Measurements from ENCODE around the gene SLC35B1.
A peak's percentile ranks its signal among the peaks of the same experiment; 100 is the strongest.

SLC35B1 gene

DNA sequence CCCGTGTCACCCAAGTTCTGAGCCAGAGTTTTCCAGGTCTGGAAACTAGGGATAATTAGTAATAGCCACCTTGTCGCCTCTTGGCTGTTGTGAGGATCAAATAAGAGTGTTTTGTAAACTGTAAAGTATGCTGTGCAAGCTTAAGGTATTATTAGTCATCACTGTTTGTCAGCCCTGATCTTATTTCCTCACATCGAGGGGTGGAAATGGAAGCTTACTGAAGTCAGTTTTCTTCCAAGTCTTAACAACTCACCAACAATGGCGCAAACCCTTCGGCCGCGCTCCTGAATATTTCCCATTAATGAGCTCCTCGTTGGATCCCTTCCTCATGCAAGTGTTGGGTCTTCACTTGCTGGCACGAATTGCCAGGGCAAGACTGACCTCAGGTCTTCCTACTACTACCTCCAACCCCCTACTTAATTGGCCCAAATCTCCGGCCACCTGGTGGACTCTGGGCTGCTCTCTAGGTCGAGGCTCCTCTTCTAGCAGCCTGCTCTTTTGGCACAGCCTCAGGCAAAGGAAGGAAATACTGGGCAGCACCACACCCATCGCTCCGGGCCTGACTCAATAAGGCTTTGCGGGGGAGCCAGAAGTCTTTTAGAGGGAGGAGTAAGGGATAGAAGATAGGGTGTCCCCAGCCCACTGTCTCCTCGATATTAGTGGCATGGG is 885 bp upstream of the SLC35B1 start:
- Histone ChIP-seq H4K20me1 (ENCODE audit: control insufficient read depth, insufficient read depth, low read depth, low read length) (no peaks in the 10 kb centered on the region), H3K79me2 (ENCODE audit: control insufficient read depth, low read length) (peaks cover 23% of the 10 kb centered on the region), H3K27ac (ENCODE audit: low read depth, low read length) (no peak overlapping the region), H3K9me3 (ENCODE audit: control insufficient read depth, insufficient read depth, low read length) (no peaks in the 10 kb centered on the region), H3K4me1 (ENCODE audit: control insufficient read depth, low read length) (peaks cover 15% of the 10 kb centered on the region), H3K4me2 (ENCODE audit: low read length) (peak overlapping the region; percentile 91), H3K4me3 (ENCODE audit: low read length) (peak overlapping the region; percentile 84), H3K9me2 (replicated peaks; ENCODE audit: control insufficient read depth, low read length) (no peaks in the 10 kb centered on the region), H3K36me3 (ENCODE audit: control insufficient read depth, low read length) (peaks cover 24% of the 10 kb centered on the region), H3K27me3 (ENCODE audit: control insufficient read depth, low read length) (no peaks in the 10 kb centered on the region), H3F3A (ENCODE audit: control insufficient read depth, insufficient read depth) (no peaks in the 10 kb centered on the region)
- TF ChIP-seq, protein P1, sequence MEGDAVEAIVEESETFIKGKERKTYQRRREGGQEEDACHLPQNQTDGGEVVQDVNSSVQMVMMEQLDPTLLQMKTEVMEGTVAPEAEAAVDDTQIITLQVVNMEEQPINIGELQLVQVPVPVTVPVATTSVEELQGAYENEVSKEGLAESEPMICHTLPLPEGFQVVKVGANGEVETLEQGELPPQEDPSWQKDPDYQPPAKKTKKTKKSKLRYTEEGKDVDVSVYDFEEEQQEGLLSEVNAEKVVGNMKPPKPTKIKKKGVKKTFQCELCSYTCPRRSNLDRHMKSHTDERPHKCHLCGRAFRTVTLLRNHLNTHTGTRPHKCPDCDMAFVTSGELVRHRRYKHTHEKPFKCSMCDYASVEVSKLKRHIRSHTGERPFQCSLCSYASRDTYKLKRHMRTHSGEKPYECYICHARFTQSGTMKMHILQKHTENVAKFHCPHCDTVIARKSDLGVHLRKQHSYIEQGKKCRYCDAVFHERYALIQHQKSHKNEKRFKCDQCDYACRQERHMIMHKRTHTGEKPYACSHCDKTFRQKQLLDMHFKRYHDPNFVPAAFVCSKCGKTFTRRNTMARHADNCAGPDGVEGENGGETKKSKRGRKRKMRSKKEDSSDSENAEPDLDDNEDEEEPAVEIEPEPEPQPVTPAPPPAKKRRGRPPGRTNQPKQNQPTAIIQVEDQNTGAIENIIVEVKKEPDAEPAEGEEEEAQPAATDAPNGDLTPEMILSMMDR (IDR thresholded peaks at IDR 0.05; ENCODE audit: low read depth, low read length, poor library complexity, severe bottlenecking), result peak; percentile 6
- no peak for TF ChIP-seq EZH2phosphoT487 (IDR thresholded peaks at IDR 0.05; ENCODE audit: borderline replicate concordance, low read length)

DNA sequence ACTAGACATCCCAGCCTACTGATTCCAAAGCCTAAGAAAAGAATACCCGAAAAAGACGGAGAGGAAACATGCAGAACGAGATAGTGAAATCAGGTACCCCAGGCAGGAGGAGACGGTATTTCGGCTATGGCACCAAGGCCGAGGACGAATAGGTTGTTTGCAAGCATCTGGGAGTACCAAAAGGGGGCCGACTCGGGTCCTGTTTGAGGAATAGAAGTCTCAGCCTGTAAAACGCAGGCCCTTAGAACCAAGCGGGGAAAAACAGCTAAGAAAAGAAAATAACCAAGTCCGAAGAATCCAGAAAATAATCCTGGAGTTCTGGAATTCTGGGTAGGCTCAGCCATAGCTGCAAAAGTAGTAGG is 537 bp downstream of the SLC35B1 start:
- peak overlapping the region; percentile 84 for H3K4me3 ChIP-seq (ENCODE audit: low read length)
- H3K9me2 ChIP-seq (replicated peaks; ENCODE audit: control insufficient read depth, low read length), result no peaks in the 10 kb centered on the region
- peaks cover 36% of the 10 kb centered on the region for H3K36me3 ChIP-seq (ENCODE audit: control insufficient read depth, low read length)
- no peaks in the 10 kb centered on the region for H4K20me1 ChIP-seq (ENCODE audit: control insufficient read depth, insufficient read depth, low read depth, low read length)
- no peak for TF ChIP-seq EZH2phosphoT487 (IDR thresholded peaks at IDR 0.05; ENCODE audit: borderline replicate concordance, low read length)
- TF ChIP-seq, protein P1 (IDR thresholded peaks at IDR 0.05; ENCODE audit: low read depth, low read length, poor library complexity, severe bottlenecking), result no peak
- H3K79me2 ChIP-seq (ENCODE audit: control insufficient read depth, low read length), result peaks cover 23% of the 10 kb centered on the region
- peaks cover 15% of the 10 kb centered on the region for H3K4me1 ChIP-seq (ENCODE audit: control insufficient read depth, low read length)
- no peaks in the 10 kb centered on the region for H3K9me3 ChIP-seq (ENCODE audit: control insufficient read depth, insufficient read depth, low read length)
- peak overlapping the region; percentile 56; the same call in 1 of the 2 replicates for H3K27ac ChIP-seq (ENCODE audit: low read depth, low read length)
- no peaks in the 10 kb centered on the region for H3K27me3 ChIP-seq (ENCODE audit: control insufficient read depth, low read length)
- H3F3A ChIP-seq (ENCODE audit: control insufficient read depth, insufficient read depth), result no peaks in the 10 kb centered on the region
- peak overlapping the region; percentile 91 for H3K4me2 ChIP-seq (ENCODE audit: low read length)

DNA sequence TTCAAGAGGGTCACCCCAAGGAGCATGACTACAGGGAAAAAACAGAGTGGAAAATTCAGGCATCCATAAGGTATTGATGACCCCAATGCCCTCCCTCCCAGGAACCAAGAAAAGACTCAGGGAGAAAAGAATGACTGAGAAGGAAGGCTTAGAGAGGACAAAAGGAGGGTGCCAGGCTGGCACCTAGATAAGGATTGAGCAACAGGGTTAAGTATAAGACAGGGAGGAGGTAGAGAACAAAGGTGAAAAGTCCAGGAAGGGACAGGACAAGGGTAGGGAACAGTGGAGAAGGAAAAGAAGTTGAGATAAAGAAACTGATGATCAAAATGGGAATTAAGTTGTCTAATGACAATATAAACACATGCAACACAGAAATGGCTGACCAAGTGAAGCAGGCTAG is 2.5 kb downstream of the SLC35B1 start:
- Histone ChIP-seq H3K4me3 (ENCODE audit: low read length) (no peak overlapping the region), H3K9me3 (ENCODE audit: control insufficient read depth, insufficient read depth, low read length) (no peaks in the 10 kb centered on the region), H3K4me1 (ENCODE audit: control insufficient read depth, low read length) (peaks cover 15% of the 10 kb centered on the region), H3F3A (ENCODE audit: control insufficient read depth, insufficient read depth) (no peaks in the 10 kb centered on the region), H3K36me3 (ENCODE audit: control insufficient read depth, low read length) (peaks cover 54% of the 10 kb centered on the region), H4K20me1 (ENCODE audit: control insufficient read depth, insufficient read depth, low read depth, low read length) (no peaks in the 10 kb centered on the region), H3K9me2 (replicated peaks; ENCODE audit: control insufficient read depth, low read length) (no peaks in the 10 kb centered on the region), H3K4me2 (ENCODE audit: low read length) (no peak overlapping the region), H3K27me3 (ENCODE audit: control insufficient read depth, low read length) (no peaks in the 10 kb centered on the region), H3K27ac (ENCODE audit: low read depth, low read length) (no peak overlapping the region), H3K79me2 (ENCODE audit: control insufficient read depth, low read length) (peaks cover 23% of the 10 kb centered on the region)
- TF ChIP-seq EZH2phosphoT487 (IDR thresholded peaks at IDR 0.05; ENCODE audit: borderline replicate concordance, low read length), result no peak
- TF ChIP-seq, protein P1 (IDR thresholded peaks at IDR 0.05; ENCODE audit: low read depth, low read length, poor library complexity, severe bottlenecking), result no peak
